Measurements from ENCODE around the gene RENBP. TPM values are rescaled to one million over a fixed set of nuclear protein-coding genes. Genes with fewer than 3 reads are reported as not detected.

Gene RENBP
- total RNA-seq, 2 donors from 2014 or later, result 0.66 to 6.0 TPM

- Histone ChIP-seq H3K27me3 (no peaks in the 10 kb centered on the region), H3K27ac (peak overlapping the region; percentile 94 to 99 (median 96)), H3K4me1 (peaks cover 52% of the 10 kb centered on the region), H3K4me3 (peak overlapping the region; percentile 80 to 95), H3K9me3 (no peaks in the 10 kb centered on the region), H3K36me3 (replicated peaks in 1 of 2; ENCODE audit: insufficient read depth in 1 of 2, low read depth in 2 of 2) (no peaks in the 10 kb centered on the region)
- 0% methylated on average over 28 of the region's 34 CpGs; no CpG with 5 or more reads in 1 of the 2 donors for WGBS, 2 donors
- TF ChIP-seq POLR2A (IDR thresholded peaks at IDR 0.05) (peak; percentile 38 to 78 (median 75)), CTCF (IDR thresholded peaks at IDR 0.05) (no peak)
- intact Hi-C loops (cut with DNase I), result no loop called here
- ATAC-seq (peak; percentile 56), DNase-seq (peak; percentile 83 to 92 (median 90))
Measured at GRCh38 chrX:153971124-153971449, 26.6 kb upstream of the RENBP start.

DNA sequence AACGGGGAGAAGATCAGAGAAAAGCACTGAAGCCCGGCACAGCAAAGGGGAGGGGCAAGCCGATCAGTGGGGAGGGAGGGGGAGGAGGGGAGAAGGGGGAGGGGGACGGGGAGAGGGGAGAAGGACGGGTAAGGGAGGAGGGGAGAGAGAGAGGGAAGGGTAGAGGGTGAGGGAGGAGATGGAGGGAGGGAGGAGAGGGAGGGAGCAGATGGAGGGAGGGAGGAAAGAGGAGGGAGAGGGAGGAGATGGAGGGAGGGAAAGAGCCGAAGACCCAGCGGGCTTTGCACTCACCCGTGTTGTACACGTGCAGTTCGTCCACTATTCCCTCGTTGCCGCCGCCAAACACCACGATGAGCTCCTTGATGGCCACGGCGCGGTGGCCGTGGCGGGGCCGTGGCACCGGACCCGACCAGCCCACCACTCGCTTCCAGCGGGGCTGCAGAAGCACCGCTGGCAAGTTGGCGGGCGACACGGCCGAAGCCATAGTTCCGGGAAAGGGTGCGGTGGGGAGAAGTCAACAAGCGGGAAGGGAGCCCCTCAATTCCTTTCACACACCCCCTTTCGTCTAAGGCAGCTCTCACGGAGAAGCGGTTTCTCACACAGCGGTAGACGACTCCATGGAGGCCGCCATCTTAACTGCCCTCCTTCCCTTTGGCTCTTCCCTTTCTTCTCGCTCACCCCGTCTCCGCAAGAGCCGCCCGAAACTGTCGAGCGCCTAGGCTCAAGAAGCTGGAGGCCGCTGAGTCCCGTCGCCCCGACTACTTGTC is 26.1 kb upstream of the RENBP start:
- H3K4me3 ChIP-seq, result peak overlapping the region; percentile 80 to 95
- peaks cover 57% of the 10 kb centered on the region for H3K4me1 ChIP-seq
- peak; percentile 0 for ATAC-seq
- no peaks in the 10 kb centered on the region for H3K9me3 ChIP-seq
- intact Hi-C loops (cut with DNase I), result no loop called here
- no peak for TF ChIP-seq POLR2A (IDR thresholded peaks at IDR 0.05)
- TF ChIP-seq CTCF (IDR thresholded peaks at IDR 0.05), result no peak
- 0% methylated on average over 12 to 26 of the region's 49 CpGs for WGBS, 2 donors
- H3K27ac ChIP-seq, result peak overlapping the region; percentile 94 to 99 (median 96)
- peak in 2 of 4 donors; percentile 31 to 43 for DNase-seq
- H3K27me3 ChIP-seq, result no peaks in the 10 kb centered on the region
- no peaks in the 10 kb centered on the region for H3K36me3 ChIP-seq (replicated peaks in 1 of 2; ENCODE audit: insufficient read depth in 1 of 2, low read depth in 2 of 2)

DNA sequence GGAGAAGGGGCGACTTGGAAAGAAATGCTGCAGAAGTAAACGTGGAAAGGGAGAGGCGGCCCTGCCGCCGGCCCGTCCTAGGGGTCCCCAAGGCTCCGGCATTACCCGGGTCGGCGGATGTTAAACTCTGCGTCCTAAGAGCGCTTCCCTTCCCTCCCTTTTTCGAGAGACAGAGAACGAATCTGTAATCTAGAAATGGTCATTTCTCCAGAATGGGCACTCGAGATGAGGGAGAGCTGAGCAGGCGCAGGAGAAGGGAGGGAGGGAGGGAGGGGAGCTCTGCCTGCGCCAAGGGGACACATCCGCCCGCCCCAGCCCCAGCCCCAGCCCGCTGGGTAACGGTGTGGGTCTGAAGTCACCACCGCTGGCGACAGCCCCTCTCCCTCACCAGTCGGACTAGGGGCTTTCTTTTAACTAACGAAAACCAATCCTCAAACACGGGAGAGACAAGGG is 25.5 kb upstream of the RENBP start:
- Histone ChIP-seq H3K9me3 (no peaks in the 10 kb centered on the region), H3K36me3 (replicated peaks in 1 of 2; ENCODE audit: insufficient read depth in 1 of 2, low read depth in 2 of 2) (no peaks in the 10 kb centered on the region), H3K27me3 (no peaks in the 10 kb centered on the region), H3K27ac (peak overlapping the region in 3 of 4 donors; percentile 94 to 98 (median 95)), H3K4me3 (peak overlapping the region; percentile 80 to 95), H3K4me1 (peaks cover 61% of the 10 kb centered on the region)
- no peak for DNase-seq
- TF ChIP-seq POLR2A (IDR thresholded peaks at IDR 0.05) (no peak), CTCF (IDR thresholded peaks at IDR 0.05) (no peak)
- WGBS, 2 donors, result 0 to 1% methylated on average over 3 to 22 of the region's 26 CpGs
- intact Hi-C loops (cut with DNase I), result no loop called here
- no peak for ATAC-seq

GRCh38 chrX:153969125-153969903 is 24.9 kb upstream of the RENBP start:
- peak overlapping the region in 1 of 2 donors; percentile 95 for H3K4me3 ChIP-seq
- no peak for DNase-seq
- TF ChIP-seq CTCF (IDR thresholded peaks at IDR 0.05) (no peak), POLR2A (IDR thresholded peaks at IDR 0.05) (no peak)
- no peaks in the 10 kb centered on the region for H3K36me3 ChIP-seq (replicated peaks in 1 of 2; ENCODE audit: insufficient read depth in 1 of 2, low read depth in 2 of 2)
- no peaks in the 10 kb centered on the region for H3K27me3 ChIP-seq
- no peaks in the 10 kb centered on the region for H3K9me3 ChIP-seq
- H3K27ac ChIP-seq, result peak overlapping the region in 3 of 4 donors; percentile 94 to 98 (median 95)
- WGBS, 2 donors, result 13% methylated on average over 19 of the region's 25 CpGs; no CpG with 5 or more reads in 1 of the 2 donors
- intact Hi-C loops (cut with DNase I), result no loop called here
- no peak for ATAC-seq
- H3K4me1 ChIP-seq, result peaks cover 56% of the 10 kb centered on the region

Measured in body of pancreas (tissue), 4 donors.